Kidney (tissue), 14 donors: ENCODE data around the gene PCSK5. TPM values are rescaled to one million over a fixed set of nuclear protein-coding genes. Genes with fewer than 3 reads are reported as not detected.

Experiments used
- DNase-seq, 5 donors: peaks; one replicate each; pipeline ENCODE4 v3.0.0-alpha.2; 2013 to 2020
- FAIRE-seq: peaks from 2 replicates; lab custom pipeline; 2012; peaks lifted over from hg19 to GRCh38; lab: Jason Lieb, UNC
- H3K27ac ChIP-seq, 2 donors: one replicate each; pipeline ENCODE4 v1.7.0; 2013; ENCODE audit warnings: low read depth in 2 of 2, low read length in 2 of 2, inconsistent platforms in 1 of 2
- H3K27me3 ChIP-seq: one replicate; pipeline ENCODE4 v1.7.1; 2013; ENCODE audit warnings: low read length, inconsistent platforms; ENCODE audit not compliant: control insufficient read depth, insufficient read depth
- H3K36me3 ChIP-seq, 3 donors: one replicate each; pipeline versions ENCODE4 v1.7.0 to v1.7.1; 2013; ENCODE audit warnings: low read length in 3 of 3, control low read depth in 1 of 3, inconsistent platforms in 1 of 3; ENCODE audit not compliant: insufficient read depth in 3 of 3, control insufficient read depth in 2 of 3
- H3K4me1 ChIP-seq, 3 donors: one replicate each; pipeline versions ENCODE4 v1.7.0 to v1.7.1; 2013; ENCODE audit warnings: low read length in 3 of 3, inconsistent platforms in 1 of 3, low read depth in 1 of 3; ENCODE audit not compliant: control insufficient read depth in 2 of 3, insufficient read depth in 2 of 3
- H3K4me3 ChIP-seq, 3 donors: one replicate each; pipeline versions ENCODE4 v1.7.0 to v1.8.1; 2013; ENCODE audit warnings: low read length in 3 of 3, control low read depth in 1 of 3, inconsistent platforms in 1 of 3
- H3K9ac ChIP-seq, 3 donors: one replicate each; pipeline versions ENCODE4 v1.7.0 to v1.7.1; 2013; ENCODE audit warnings: low read length in 3 of 3, control low read depth in 1 of 3, inconsistent platforms in 1 of 3
- H3K9me3 ChIP-seq, 3 donors: one replicate each; pipeline versions ENCODE4 v1.7.0 to v1.7.1; 2013; ENCODE audit warnings: low read length in 3 of 3, control low read depth in 1 of 3, inconsistent platforms in 1 of 3; ENCODE audit not compliant: control insufficient read depth in 2 of 3, insufficient read depth in 1 of 3
- CTCF ChIP-seq: IDR thresholded peaks from 3 replicates; pipeline ENCODE4 v1.5.1; 2012; ENCODE audit warnings: mild to moderate bottlenecking, moderate library complexity, borderline replicate concordance; ENCODE audit not compliant: insufficient read depth; ENCODE audit errors: extremely low read depth
- intact Hi-C: fragments of 100-400 bp; cut with DNase I; formaldehyde crosslinking; loops from one replicate; pipeline ENCODE4 v1.11.1; 2022
- polyA plus RNA-seq: library from polyadenylated mRNA; stranded (reverse); fragments of 350-450 nt; fragmentation: Illumina TruSeq; extraction: RNeasy Lipid Tissue Mini Kit (QIAGEN cat#74804); gene quantifications from one replicate; pipeline ENCODE4 v1.2.3, GENCODE V29; 2014; ENCODE audit warnings: low read depth, low replicate concordance; ENCODE audit not compliant: insufficient read depth
- total RNA-seq: library from RNA; stranded (reverse); fragmentation: NEBNext Ultra II Directional; extraction: Animal tissue kit (Norgen Biotek cat#: 25700); gene quantifications from one replicate; pipeline ENCODE4 v1.2.1, GENCODE V29; 2021
- donor health status: control.
- donor health status: control.
- donor health status: control.
- donor health status: control.
- donor health status: control.
- donor health status: DM: yes; HTN: yes; CAD: no.
- donor health status: Normal renal cell carcinoma (clear cell type).

The PCSK5 gene
- total and polyA plus RNA-seq, 2 donors from 2014 or later: 1.6 to 14.7 TPM

GRCh38 chr9:75852746-75853145 is 37.7 kb upstream of the PCSK5 start:
- intact Hi-C loops: no loop called here
- H3K36me3 ChIP-seq: no peaks in the 10 kb centered on the region
- H3K27ac ChIP-seq: no peak overlapping the region
- no peak for TF ChIP-seq CTCF
- no peaks in the 10 kb centered on the region for H3K4me1 ChIP-seq
- H3K4me3 ChIP-seq: no peak overlapping the region
- H3K9ac ChIP-seq: no peak overlapping the region
- FAIRE-seq: no peak
- no peaks in the 10 kb centered on the region for H3K9me3 ChIP-seq
- DNase-seq: no peak
- H3K27me3 ChIP-seq: no peaks in the 10 kb centered on the region

GRCh38 chr9:75855509-75855908 is 35.0 kb upstream of the PCSK5 start:
- Histone ChIP-seq H3K9ac (no peak overlapping the region), H3K27me3 (no peaks in the 10 kb centered on the region), H3K9me3 (no peaks in the 10 kb centered on the region), H3K4me1 (no peaks in the 10 kb centered on the region), H3K27ac (no peak overlapping the region), H3K36me3 (no peaks in the 10 kb centered on the region), H3K4me3 (no peak overlapping the region)
- intact Hi-C loops: no loop called here
- peak; percentile 62 for FAIRE-seq
- peak; percentile 43 for TF ChIP-seq CTCF
- peak in 2 of 5 donors; percentile 49 to 50 for DNase-seq

DNA sequence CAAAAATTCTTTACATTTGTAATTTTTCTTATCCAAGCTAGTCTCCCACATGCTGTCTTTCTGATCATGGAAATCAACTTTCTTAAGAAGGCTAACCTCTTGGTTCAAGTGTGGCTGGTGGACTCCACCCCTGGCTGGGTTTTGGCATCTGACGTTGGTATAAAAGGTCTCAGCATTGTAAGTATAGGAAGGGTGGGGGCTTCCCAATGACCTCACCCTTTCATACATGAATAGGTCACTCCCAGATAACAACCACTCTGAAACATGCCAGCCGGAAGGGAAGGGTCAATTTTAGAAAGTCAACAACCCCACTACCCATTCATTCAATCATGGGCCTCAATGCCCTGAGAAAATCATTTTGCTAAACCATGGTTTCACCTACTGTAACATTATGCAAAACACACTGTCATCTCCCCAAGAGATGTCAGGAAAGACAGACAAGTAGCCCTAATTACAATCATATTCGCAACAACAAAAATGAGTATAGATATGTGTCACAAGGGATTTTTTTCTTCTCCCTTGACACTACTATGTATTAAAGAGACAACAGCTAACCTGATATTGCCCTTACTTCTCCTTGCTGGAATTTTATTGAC is 31.9 kb upstream of the PCSK5 start:
- no peak for TF ChIP-seq CTCF
- Histone ChIP-seq H3K4me3 (no peak overlapping the region), H3K4me1 (no peaks in the 10 kb centered on the region), H3K9ac (no peak overlapping the region), H3K9me3 (no peaks in the 10 kb centered on the region), H3K36me3 (no peaks in the 10 kb centered on the region), H3K27me3 (no peaks in the 10 kb centered on the region), H3K27ac (no peak overlapping the region)
- FAIRE-seq (no peak), DNase-seq (no peak)
- intact Hi-C loops: no loop called here

DNA sequence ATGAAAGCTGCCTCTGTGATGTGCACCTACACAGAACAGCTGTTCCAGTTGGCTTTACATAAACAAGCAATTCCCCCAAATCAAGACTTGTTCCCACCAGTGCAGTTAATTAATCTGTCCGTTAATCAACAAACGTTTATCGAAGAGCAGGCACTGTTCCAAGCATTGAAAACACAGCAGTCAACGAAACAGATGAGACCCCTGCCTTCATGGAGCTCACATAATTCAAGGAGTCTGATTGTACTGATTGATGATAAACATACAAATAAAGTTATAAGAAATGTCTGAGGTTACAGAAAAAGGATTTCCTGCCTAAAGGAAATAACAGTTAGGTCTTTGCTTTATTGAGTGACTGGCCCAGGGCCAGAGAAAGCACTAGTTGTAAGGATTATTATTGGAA is 26.2 kb upstream of the PCSK5 start:
- no peaks in the 10 kb centered on the region for H3K27me3 ChIP-seq
- H3K9me3 ChIP-seq: no peaks in the 10 kb centered on the region
- no peaks in the 10 kb centered on the region for H3K36me3 ChIP-seq
- no peaks in the 10 kb centered on the region for H3K4me1 ChIP-seq
- intact Hi-C loops: no loop called here
- TF ChIP-seq CTCF: no peak
- H3K9ac ChIP-seq: no peak overlapping the region
- FAIRE-seq (no peak), DNase-seq (peak in 3 of 5 donors; percentile 16 to 58 (median 25))
- H3K4me3 ChIP-seq: no peak overlapping the region
- no peak overlapping the region for H3K27ac ChIP-seq
